GM19324 (cell line): ENCODE data around the gene ATP7B.
"Not testable (repeated sequence)": the region's sequence is repeated elsewhere in the genome, so short reads cannot be mapped to it uniquely, and the experiment has no call there.

Experiments
- ATAC-seq: cut with Tn5 transposase; IDR thresholded peaks from one replicate; pipeline ENCODE4 v1.9.1; 2021; ENCODE audit warnings: mild to moderate bottlenecking, moderate library complexity; ENCODE audit not compliant: unreplicated experiment, low FRiP score

Gene ATP7B

DNA sequence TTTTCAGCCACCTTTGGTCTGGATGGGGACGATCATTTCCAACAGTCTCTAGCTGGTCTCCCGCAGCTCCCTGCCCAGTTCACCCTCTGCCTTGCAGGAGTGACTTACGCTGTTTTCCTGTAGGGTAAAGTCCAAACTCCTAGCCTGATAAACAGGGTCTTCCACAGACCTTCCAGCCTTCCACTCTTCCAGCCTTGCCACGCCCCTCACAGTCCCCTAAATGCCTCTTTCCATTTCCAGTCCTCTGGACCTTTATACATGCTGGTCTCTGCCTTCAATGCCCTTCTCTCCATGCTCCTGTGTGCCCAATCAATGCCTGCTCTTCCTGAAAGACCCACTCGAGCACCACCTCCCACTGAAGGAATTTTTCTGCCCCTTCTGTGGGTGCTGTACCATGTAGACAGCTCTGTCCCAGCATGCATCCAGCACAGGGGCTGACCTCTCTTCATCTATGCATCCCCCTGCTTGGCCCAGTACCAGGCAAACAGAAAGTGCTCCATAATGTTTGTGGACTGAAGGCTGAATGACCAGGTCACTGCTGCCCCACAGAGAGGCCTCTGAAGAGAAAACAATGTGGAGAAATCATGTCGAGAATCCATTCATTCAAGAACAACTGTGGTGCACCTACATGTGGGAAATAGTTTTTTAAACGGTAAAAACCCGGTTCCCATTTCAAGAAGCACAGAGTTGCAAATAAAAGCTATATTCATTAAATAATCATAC lies 4.6 kb downstream of the ATP7B start:
- no peak for ATAC-seq

DNA sequence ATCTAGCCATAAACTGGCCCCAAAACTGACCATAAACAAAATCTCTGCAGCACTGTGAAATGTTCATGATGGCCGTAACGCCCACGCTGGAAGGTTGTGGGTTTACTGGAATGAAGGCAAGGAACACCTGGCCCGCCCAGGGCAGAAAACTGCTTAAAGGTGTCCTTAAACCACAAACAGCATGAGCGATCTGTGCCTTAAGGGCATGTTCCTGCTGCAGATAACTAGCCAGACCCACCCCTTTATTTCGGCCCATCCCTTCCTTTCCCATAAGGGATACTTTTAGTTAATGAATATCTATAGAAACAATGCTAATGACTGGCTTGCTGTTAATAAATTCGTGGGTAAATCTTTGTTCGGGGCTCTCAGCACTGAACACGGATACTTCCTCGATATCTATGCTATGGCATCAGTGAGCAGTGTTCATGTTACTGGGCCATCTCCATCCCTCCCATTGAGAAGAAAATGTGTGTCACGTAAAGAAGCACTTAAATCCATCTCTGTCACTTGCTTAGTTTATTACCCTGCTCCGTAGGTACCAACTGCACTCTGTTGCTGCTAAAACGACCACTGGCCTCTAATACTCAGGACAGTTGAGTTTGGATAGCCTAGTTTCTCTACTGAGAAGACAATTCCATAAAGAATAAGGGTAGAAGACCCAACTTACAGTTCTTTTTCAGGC lies 5.3 kb downstream of the ATP7B start:
- no peak for ATAC-seq

DNA sequence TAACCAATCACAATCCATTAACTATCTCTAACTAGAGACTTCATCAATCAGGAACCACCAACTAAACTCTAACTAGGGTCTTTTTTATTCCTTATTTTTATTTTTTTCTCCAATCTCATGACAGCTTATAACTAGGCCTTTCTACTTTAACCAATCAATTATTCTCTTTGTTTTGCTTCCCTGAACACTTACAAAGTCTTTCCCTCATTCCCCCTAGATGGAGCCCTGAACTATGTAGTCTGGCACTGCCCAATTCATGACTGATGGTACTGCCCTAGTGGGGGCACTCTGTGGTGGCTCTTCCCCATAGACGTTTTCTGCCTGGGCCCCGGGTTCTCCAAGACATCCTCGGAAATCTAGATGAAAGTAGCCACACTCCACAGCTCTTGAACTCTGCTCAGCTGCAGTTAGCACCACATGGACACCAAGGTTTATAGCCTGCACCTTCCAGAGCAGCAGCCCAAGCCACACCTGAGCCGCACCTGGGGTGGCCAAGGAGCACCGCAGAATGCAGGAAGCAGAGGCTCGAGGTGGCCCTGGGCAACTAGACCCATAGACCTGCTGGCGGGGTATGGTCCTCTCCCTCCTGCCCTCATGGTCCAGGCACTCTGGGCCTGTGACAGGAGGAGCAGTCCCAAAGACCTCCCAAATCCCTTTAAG lies 6.6 kb downstream of the ATP7B start:
- ATAC-seq = no peak

DNA sequence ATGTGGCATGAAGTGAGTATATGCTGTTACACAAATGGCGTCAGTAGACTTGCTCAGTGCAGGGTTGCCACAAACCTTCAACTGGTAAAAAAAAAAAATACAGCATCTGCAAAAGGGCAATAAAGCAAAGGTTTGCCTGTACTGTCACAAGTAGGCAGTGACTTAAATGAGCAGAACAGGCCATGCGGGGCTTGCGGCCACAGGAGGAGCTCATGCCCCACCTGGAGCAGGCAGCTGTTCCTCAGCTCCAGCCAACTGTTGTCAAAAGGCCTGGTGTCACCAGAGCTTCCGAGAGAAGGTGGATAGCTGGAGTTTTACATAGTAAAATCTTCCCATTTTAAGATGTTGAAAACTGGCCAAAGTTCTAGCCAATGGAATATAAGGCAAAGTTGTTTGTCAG lies 7.7 kb downstream of the ATP7B start:
- ATAC-seq = no peak

DNA sequence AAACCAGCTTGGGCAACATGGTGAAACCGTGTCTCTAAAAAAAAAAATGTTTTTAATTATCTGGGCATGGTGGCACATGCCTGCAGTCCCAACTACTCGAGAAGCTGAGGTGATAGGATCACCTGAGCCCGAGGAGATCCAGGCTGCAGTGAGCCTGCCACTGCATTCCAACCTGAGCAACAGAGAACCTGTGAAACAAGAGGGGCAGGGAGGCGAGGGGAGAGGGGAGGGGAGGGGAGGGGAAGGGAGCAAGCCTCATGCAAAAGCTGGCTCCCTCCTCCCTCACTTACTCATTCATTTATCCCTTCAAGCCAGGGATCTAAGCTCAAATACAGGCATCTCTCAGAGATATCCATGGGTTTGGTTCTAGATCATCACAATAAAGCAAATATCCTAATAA lies 8.9 kb downstream of the ATP7B start:
- no peak for ATAC-seq

DNA sequence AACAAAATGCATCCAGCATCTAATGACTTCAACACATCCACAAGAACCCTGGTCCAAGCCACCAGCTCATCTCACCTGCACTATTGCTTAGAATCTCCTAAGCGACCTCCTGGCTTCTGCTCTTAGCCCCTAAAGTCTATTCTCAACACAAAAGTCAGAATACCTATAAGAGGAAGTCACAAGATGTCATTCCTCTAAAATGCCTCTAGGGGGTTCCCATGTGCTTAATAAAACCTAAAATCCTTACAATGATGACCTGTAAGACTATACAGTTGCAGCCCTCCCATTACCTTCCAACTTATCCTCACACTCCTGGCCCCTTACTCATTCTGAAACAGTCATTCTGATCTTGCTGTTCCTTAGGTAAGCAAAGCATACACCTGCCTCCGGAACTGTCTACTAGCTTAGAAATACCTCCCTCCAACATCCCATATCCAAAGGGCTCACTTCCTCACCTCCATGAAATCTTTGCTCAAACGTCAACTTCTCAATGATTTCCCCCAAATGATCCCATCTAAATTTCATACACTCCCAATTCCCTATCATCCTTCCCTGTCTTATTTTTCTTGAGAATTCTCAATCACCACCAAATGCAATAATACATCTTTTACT lies 10.0 kb downstream of the ATP7B start:
- no peak for ATAC-seq

DNA sequence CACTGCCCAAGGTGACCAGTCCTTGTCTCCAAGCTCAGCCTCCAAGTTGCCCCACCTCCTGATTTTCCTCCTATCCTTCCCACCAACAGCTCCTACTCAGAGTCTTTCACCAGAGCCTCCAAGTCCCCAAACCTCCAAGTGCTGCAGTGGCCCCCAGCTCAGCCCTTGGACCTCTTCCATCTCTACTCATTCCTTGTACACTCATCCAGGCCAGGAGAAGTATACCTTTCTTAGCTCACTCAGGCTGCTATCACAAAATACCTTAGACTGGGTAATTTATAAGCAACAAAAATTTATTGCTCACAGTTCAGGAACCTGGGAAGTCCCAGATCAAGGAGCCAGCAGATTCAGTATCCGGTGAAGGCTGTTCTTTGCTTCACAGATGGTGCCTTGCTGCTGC lies 11.3 kb downstream of the ATP7B start:
- ATAC-seq = no peak

DNA sequence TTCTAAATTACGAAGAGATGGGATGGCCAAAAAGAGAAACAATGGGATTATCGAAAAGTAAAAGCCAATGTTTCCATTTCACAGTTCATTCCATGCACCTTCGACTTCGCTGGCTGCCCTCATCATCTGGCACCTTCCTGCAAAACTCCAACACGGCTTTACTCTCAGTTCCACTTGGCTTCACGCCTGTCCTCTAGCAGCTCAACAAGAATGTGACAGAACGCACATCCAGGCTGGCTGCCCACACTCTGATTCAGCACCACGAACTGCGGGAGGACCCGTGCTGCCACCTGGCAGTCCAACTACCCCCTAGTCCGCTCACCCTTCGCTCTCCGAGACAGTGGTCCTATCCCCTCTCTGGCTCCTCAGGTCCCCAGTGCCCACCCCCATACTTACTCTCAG lies 11.7 kb downstream of the ATP7B start:
- no peak for ATAC-seq

DNA sequence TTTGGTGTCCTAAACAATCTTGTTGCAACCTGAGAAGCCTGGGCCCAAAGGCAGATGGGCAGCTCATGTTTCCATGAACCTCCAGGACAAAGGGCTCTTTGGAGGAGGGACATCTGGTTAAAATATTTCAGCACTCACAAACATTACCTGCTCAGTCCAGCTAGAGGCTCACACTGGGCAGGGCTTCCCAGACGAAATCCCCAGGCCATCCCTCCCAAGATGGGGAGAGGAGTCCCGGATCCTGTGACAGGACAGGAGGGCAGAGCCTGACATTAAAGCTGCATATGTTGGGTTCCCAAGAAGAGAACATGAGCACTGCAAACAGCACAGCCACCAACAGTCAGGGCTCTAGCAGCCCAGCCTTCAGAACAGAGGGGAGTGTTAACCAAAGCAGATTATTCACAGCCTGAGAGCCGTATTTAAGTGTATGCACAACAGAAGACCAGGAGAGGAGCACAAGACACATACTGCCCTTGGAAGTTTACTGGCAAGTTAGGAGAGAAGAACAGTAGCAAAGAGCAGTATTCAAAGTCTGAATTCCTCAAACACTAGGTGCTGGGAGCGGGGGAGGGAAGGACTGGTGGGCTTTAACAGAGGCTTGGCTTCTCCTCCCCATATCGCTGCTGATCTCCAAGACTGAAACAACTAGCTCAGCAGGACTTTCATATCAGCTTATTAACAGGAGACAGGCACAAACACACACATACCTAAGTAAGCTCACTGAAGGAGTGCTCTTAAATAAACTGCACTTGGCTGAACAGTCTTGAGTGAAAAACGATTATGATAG lies 12.3 kb downstream of the ATP7B start:
- ATAC-seq = no peak

DNA sequence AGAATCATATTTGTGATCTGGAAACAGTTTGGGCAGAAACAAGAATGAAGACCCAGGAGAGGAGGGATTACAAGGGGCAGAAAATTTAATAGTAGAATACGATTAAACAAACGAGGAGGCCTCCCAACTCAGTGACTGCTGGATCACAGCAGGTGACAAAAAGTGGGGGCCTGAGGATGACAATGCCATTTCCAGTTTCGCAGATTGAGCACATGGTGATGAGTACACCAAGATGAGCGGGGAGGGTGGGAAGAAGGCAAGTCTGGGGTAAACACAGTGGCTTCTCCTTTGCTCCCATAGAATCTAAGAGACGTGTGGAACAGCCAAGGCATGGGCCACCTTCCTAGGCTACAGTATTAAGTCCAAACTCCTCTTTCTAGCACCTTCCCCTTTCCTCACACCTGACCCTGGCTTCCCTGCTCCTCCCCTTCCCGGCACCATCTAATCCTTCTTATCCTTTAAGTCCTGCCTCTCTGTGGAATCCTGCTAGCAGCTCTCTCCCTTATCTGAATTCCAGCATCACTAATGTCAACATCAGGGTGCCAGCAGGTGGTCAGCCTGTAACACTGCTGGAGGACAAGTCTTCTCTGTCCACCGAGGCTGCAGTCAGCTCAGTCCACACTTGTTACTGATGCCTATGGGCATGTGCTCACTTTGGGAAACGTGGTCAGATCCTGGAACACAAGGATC lies 13.5 kb downstream of the ATP7B start:
- ATAC-seq = no peak

DNA sequence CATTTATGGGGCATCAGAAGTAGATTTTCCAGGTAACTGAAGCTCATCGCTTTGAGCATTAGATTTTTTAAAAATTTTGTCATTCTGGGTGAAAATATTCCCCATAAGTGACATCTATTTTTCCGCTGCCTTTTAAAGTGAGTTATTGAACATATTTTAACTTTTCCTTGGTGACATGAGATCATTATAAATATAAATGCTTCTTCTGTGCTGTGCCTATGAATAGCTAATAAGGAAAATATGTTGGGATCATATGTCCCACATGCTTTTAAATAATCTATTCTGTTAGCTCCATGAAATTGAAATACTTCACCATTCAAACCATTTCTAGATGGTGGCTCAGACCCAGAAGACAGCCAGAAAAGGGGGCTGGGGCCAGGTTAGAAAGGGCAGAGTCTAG lies 14.1 kb downstream of the ATP7B start:
- ATAC-seq = no peak

DNA sequence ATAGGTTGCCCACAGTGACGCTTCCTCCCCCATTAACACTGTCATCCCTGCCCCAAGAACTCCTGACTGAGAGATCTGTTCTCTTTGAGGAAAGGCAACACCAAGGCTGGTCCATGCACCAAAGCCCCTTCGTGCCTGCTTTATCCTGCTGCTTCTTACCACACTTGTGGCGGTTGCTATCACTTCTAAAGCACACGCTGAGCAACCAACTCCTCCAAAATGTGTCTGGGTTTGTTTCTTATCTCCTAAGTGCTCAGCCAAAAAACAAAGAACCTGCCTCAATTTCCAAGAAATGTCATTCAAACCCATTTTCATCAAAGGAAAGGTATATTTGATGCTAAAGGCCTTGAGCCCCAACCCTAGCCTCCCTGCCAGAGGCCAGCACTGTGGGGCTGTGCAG lies 14.6 kb downstream of the ATP7B start:
- no peak for ATAC-seq

DNA sequence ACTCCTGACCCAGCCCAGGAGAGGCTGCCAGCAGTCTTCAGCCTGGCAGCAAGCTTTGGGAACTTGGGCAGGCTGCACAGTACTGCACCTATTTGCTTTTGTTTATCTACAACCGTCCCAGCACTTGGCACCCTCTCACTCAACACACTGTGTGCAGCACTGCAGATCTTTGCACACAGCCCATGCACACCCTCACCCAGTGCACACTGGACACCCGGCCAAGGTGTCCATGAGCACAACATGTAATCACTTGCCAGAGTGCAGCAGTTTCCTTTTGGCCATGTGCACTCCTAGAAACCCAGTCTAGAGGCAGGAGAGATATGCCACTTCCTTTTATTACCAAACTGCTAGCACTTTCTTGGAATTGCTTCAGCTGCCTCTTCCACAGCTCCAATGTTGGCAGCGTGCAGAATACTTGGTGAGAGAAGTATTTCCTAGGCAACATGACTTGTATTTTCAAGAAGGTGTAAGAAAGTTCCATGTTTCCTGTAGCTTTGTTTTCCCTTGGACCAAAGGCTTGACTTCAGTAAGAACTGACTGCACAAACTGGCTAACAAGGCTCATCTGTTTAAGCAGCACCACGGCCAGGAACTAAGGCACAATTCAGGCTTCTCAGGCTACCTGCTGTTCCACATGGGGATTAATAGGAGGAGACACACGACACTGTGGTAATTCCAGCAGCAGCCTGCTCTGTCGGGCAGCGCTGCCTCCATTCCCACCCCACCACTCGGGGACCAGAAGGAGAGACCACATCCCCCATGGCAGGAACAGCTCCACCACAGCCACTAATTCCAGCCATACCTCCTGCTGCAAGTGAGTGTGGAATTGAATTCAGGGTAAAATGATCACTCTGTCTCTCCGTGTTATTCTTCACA lies 15.3 kb downstream of the ATP7B start:
- ATAC-seq = no peak

DNA sequence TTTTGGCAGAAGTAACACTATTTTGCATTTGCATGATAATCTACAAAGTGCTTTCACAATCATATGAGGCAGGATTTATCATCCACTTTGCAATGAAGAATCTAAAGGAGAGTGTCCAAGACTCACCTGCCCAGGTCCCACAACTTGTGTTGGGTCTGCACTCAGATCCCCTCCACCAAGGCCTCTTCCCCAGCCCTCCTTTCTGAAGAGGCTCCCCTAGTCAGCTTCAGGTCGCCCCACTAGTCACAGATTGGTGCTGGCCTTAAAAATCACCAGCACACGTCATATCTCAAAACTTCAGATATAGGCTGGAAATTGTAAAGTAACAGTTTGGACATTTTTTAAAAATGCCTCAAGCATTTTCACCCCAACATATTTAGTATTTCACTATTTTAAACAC lies 17.5 kb downstream of the ATP7B start:
- no peak for ATAC-seq

DNA sequence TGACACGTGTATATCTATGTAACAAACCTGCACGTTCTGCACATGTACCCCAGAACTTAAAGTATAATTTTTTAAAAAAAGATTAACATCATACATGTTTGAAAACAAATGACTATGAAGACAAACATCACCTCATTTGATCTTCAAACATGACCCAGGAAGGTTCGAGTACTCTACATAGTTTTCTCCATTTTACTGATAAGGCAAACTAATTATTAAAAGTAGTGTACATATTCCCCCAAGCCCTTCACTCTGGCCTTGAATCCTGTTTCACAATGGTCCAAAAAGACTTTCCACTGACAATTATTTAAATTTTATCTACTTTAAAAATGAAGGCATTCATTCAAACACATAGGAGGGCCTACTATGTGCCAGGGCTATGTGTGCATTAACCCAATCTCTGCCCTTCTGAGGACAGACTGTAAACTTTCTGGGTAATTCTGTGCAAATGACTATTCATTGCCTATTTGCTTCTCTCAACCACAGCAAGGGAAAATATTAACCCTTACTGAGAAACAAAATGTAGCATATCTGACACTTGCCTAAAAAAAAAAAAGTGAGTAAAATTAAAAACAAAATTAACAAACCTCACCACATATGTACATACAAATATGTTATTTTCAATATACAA lies 22.1 kb downstream of the ATP7B start:
- ATAC-seq = no peak

DNA sequence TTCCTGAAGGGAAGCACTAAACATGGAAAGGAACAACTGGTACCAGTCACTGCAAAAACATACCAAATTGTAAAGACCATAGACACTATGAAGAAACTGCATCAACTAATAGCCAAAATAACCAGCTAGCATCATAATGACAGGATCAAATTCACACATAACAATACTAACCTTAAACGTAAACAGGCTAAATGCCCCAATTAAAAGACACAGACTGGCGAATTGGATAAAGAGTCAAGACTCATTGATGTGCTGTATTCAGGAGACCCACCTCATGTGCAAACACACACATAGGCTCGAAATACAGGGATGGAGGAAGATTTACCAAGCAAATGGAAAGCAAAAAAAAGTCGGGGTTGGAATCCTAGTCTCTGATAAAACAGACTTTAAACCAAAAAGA lies 26.3 kb downstream of the ATP7B start:
- not testable (repeated sequence) for ATAC-seq

DNA sequence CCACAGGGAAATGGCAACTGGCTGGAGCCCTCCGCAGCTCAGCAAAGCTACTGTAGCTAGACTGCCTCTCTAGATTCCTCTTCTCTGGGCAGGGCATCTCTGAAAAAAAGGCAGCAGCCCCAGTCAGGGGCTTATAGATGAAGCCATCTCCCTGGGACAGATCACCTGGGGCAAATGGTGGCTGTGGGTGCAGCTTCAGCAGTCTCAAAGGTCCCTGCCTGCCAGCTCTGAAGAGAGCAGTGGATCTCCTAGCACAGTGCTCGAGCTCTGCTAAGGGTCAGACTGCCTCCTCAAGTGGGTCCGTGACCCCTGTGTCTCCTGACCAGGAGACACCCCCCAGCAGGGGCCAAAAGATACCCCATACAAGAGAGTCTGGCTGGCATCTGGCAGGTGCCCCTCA lies 28.0 kb downstream of the ATP7B start:
- not testable (repeated sequence) for ATAC-seq

DNA sequence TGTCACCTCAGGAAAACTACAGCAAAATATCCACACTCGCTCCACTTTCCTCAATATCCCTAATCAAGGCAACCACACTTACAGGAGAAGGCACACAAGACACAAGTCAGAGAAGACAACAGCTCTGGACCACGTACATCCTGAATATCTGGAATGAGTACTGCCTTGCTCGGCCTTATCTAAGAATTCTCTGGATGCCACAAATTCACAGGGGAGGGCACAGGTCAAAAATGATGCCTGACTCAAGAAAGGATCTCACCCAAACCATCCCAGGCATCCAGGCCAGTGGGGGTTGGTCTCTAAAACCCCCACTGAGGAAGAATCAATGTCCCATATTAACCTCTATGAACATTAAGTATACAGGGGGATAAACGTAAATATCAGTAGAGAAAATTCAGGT lies 29.9 kb downstream of the ATP7B start:
- no peak for ATAC-seq

DNA sequence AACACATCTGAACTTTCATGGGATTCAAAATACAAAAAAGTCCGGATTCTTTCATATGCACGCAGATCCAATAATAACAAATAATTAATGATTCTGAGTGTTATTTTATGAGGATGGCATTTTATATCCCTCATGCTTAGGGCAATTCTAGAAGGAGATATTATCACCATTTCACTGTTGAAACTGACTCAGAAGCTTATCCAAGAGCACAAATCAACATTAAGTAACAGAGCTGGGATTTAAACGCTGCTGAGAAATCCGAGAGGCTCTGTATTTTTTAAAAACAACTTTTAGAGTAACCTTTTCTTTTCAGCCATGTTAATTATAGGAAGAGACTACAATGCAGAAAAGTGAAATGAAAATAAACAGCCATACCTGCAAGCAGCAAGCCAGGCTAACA lies 30.3 kb downstream of the ATP7B start:
- ATAC-seq = no peak
